Measurements from ENCODE around the gene RPL37.
A peak's percentile ranks its signal among the peaks of the same experiment; 100 is the strongest.

The RPL37 gene

GRCh38 chr5:40844565-40844964 is 9.5 kb upstream of the RPL37 start:
- TF ChIP-seq, protein P1, sequence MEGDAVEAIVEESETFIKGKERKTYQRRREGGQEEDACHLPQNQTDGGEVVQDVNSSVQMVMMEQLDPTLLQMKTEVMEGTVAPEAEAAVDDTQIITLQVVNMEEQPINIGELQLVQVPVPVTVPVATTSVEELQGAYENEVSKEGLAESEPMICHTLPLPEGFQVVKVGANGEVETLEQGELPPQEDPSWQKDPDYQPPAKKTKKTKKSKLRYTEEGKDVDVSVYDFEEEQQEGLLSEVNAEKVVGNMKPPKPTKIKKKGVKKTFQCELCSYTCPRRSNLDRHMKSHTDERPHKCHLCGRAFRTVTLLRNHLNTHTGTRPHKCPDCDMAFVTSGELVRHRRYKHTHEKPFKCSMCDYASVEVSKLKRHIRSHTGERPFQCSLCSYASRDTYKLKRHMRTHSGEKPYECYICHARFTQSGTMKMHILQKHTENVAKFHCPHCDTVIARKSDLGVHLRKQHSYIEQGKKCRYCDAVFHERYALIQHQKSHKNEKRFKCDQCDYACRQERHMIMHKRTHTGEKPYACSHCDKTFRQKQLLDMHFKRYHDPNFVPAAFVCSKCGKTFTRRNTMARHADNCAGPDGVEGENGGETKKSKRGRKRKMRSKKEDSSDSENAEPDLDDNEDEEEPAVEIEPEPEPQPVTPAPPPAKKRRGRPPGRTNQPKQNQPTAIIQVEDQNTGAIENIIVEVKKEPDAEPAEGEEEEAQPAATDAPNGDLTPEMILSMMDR (IDR thresholded peaks at IDR 0.05; ENCODE audit: borderline replicate concordance, insufficient read depth, low read depth, low read length) = no peak
- H3K4me3 ChIP-seq (ENCODE audit: low read depth, low read length) = no peak overlapping the region

GRCh38 chr5:40842351-40842750 is 7.3 kb upstream of the RPL37 start:
- H3K4me3 ChIP-seq (ENCODE audit: low read depth, low read length) = peak overlapping the region; percentile 13
- TF ChIP-seq, protein P1 (IDR thresholded peaks at IDR 0.05; ENCODE audit: borderline replicate concordance, insufficient read depth, low read depth, low read length) = no peak

GRCh38 chr5:40841068-40841805 is 6.2 kb upstream of the RPL37 start, which contains the start of gene CARD6:
TSS of gene CARD6 (plus strand) at chr5:40841367. CDS start at chr5:40841383, 16 bp downstream.
- TF ChIP-seq, protein P1 (IDR thresholded peaks at IDR 0.05; ENCODE audit: borderline replicate concordance, insufficient read depth, low read depth, low read length) = no peak
- peak within 1 kb of the TSS; percentile 13 for H3K4me3 ChIP-seq (ENCODE audit: low read depth, low read length)

DNA sequence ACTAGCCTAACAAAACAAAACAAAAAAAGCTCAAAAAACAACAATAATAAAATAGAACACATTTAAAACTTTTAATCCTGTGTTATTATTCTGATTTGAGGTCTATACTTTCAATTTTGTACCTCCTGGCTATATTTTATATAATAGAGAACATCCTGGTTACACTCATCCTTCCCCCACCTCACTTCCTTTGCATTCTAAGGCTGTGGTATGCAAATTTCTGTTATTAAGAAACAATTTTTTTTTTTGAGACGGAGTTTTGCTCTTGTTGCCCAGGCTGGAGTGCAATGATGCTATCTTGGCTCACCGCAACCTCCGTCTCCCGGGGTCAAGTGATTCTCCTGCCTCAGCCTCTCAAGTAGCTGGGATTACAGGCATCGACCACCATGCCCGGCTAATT is 3.1 kb upstream of the RPL37 start:
- TF ChIP-seq, protein P1 (IDR thresholded peaks at IDR 0.05; ENCODE audit: borderline replicate concordance, insufficient read depth, low read depth, low read length) = no peak
- H3K4me3 ChIP-seq (ENCODE audit: low read depth, low read length) = no peak overlapping the region

DNA sequence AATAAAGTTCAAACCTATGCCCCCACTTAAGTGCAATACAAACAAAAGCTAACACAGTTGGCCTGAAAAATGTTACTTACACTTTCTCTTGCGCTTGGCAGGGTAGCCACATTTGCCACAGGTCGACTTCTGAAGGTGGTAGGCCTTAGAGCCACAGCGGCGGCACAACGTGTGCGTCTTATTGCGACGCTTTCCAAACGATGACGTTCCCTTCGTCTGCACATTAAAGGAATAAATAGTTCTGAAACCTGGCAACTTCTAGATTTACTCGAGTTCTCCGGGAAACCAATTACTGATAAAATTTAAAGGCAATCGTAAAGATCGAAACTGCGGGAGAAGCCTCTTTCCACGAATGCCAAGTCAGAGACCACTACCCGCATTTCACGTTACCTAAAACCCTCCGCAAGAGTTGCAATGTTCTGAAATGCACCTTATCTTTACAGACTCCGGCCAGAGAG is 602 bp downstream of the RPL37 start:
- H3K4me3 ChIP-seq (ENCODE audit: low read depth, low read length) = peak overlapping the region; percentile 97
- TF ChIP-seq, protein P1 (IDR thresholded peaks at IDR 0.05; ENCODE audit: borderline replicate concordance, insufficient read depth, low read depth, low read length) = no peak

GRCh38 chr5:40833712-40834229 is 1.3 kb downstream of the RPL37 start:
- TF ChIP-seq, protein P1 (IDR thresholded peaks at IDR 0.05; ENCODE audit: borderline replicate concordance, insufficient read depth, low read depth, low read length) = no peak
- H3K4me3 ChIP-seq (ENCODE audit: low read depth, low read length) = peak overlapping the region; percentile 97

GRCh38 chr5:40832345-40832744 is 2.7 kb downstream of the RPL37 start:
- H3K4me3 ChIP-seq (ENCODE audit: low read depth, low read length) = no peak overlapping the region
- TF ChIP-seq, protein P1 (IDR thresholded peaks at IDR 0.05; ENCODE audit: borderline replicate concordance, insufficient read depth, low read depth, low read length) = no peak
